SHP77 treated with DMSO at 0.1 percent for 48 hours (cell line): Measurements from ENCODE around the gene SMIM24.
"Not testable (repeated sequence)": the region's sequence is repeated elsewhere in the genome, so short reads cannot be mapped to it uniquely, and the experiment has no call there.

Experiments
- DNase-seq: peaks from one replicate; lab custom pipeline; 2025; lab: John Stamatoyannopoulos, UW

SMIM24 gene

GRCh38 chr19:3514930-3515329, 34.6 kb upstream of the SMIM24 start:
- DNase-seq = no peak

DNA sequence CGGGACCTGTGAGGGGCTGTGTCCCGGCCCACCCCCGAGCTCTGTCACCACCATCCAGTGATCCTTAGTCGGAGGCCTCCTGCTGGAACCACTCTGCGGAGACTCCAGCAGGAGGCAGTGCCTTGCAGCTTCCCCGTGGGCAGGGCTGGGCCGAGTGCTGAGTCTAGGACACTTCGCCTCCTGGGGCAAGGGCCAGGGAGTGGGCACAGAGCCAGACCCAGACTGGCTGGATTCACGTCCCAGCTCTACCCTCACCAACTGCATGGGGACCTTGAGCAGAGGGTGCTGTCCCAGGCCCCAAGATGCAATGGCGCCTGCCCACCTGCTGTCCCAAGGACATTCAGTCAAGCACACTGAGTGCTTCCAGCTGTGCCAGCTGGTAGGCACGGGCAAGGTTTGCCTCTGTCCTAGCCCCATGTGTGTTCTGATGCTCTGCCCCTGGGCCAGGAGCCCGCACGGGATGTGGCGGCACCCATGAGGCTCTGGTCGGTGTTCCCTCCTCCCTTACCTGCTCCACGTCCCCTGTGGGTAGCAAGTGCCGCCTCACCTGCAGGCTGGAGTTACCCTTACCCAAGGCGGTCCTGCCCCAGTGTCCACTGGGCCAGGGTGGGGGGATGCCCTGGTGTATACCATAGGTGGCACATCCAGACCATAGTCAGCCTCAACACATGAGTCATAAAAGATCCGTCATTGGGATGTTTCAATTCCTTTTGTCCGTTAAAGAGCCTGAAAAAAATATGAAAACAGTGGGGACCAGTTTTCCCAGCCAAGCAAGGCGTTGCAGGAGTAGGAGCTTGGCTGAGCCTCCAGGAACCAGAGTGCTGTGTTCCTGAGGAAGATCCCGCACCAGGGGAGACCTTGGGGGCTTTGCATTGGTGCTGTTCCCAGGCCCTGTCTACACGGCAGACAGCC, 33.2 kb upstream of the SMIM24 start:
- no peak for DNase-seq

DNA sequence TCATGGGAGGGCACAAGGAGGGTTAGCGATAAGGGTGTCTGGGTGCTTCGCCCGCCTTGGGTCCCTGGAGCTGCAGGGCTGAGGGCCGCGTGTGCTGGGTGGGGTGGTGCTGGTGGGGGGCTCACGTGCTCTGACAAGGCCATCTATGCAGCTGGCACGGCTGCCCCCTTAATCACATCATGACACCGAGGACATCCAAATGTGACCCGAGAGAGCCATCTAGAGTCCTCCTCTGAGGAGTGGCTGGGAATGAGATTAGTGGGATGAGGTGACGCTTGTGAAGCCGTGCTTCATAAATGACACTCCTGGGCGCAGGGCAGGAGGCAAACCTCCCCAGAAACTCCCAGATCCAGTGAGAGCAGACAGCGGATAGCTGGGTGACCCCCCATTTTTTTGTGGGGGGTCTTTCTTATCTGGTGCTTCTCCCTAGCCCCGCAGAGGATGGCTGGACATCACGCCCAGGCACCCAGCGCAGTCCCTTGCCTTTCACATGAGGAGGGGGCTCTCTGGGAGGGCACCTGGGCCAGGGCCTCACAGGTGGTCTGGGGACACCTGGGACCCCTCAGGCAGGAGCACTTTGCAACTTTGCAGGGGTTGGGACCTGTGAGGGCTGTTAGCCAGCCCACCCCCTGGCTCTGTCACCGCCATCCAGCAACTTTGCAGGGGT, 32.4 kb upstream of the SMIM24 start:
- DNase-seq = no peak

GRCh38 chr19:3511506-3512251, 31.4 kb upstream of the SMIM24 start:
- no peak for DNase-seq

GRCh38 chr19:3510727-3511126, 30.4 kb upstream of the SMIM24 start:
- no peak for DNase-seq

GRCh38 chr19:3509566-3509989, 29.3 kb upstream of the SMIM24 start:
- no peak for DNase-seq

DNA sequence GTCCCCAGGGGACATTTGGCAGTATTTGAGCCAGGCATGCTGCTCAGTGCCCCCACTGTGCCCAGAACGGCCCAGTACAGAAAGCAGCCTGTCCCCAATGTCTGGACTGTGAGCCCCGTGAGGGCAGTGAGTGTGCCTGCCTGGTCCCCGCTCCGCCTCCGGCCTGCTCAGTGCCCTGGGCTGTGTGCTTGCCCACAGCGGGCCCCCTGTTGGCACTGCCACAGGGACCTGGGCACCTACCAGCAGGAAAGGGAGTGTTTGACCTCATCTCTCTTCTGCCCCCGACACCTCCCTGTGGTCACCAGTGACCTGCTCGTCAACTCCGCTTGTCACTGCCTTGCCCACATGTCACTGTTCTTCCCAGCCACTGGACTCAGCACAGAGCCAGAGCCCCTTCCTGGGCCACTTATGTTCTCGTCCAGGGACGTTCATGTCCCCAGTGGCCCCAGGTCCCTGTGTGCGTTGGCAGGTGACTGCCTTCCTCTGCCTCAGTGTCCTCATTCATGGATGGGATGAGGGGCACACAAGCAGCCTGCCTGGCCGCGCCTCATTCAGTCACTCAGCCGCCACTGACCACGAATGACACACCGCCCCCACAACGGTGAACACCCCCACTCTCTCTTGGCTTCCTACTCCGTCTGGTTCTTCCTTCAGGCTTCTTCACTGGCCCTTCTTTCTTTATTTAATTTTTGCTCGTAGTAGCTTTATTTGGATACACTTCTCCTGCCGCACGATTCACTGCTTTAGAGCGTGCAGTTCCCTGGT, 28.6 kb upstream of the SMIM24 start:
- no peak for DNase-seq

- DNase-seq = not testable (repeated sequence)
Measured at GRCh38 chr19:3508121-3508661, 27.9 kb upstream of the SMIM24 start.

- DNase-seq = no peak
Measured at GRCh38 chr19:3507371-3508120, 27.2 kb upstream of the SMIM24 start.

DNA sequence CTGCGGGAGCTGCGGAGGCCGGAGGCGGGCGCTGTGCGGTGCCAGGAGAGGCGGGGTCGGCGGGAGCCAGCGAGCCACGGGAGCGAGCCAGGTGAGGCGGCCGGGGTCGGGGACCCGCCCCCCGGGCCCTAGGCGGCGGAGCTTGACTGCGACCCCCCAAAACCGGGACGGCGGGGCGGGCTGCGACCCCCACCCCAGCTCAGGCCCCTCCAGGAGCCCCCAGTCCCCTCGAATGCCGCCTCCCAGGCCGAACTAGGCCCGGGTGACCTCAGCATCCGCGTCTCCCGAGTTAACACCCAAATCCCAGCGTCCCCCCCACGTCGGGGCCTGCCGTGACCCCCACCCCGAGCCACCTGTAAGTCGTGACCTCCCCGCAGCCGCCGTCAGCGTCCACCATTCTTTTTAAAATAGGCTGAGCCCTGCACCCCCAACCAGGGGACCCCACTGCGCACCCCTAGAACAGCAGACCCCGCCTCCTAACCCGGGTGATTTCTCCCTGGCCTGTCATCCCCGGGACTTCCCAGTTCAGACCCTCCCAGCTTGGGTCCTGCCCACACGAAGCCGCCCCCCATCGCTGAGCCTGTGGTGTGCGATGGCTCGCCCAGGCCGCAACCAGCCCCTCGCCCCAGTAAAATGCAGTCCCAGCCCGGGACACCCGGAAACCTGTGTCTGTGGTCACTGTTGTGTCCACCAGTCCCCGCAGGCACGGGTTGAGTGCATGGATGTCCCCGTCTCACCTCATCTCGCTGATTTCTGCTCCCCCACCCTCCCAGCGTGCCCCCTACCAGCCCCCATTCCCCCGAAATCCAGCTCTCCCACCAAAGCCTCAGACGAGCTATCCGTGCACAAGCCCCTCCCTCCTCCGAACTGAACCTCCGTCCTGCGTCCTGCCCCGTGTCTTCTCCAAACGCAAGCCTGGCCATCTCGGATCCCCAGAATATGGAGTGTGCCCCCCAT, 26.3 kb upstream of the SMIM24 start:
- no peak for DNase-seq

GRCh38 chr19:3505598-3506383, 25.5 kb upstream of the SMIM24 start, which contains the start of gene FZR1:
TSS of gene FZR1 (plus strand) at chr19:3506311. CDS start at chr19:3522990, 16,679 bp downstream.
- DNase-seq = peak; percentile 93

GRCh38 chr19:3504735-3505134, 24.4 kb upstream of the SMIM24 start:
- DNase-seq = no peak

GRCh38 chr19:3503036-3503572, 22.8 kb upstream of the SMIM24 start:
- DNase-seq = no peak

GRCh38 chr19:3501780-3502179, 21.5 kb upstream of the SMIM24 start:
- DNase-seq = no peak

DNA sequence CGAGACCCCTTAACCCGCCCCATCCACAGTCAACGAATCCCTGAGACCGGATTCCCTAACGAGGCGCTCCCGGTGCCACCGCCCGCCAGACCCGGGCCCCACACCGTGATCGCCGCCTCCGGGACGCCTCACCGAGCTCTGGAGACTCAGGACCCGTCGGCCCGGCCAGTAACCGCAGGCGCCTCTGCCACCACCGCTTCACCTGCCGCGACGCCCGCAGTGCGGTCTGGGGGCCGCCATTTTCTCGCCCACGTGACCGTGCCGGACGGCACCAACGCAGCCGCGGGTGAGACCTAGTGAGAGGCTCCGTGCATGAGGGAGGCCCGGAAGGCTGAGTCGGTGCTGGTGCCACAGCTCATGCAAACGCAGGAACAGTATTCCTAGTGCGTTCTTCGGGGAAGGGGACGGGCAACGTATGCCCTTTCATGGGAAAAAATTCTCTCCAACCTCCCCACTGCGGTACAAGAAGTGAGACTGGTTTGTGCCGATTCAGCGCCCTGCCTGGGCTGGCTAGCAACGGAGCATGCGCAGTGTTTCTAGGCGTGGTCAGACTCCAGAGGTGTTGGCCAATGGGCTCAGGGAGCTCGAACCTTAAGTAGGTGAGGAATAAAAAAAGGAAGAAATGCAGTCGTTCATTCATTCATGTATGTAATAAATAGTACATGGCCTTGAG, 20.2 kb upstream of the SMIM24 start, which contains the start of gene DOHH:
TSS of gene DOHH (minus strand) at position 246 of the 673 bp plus-strand sequence. CDS start 3,860 bp downstream, outside the sequence.
- DNase-seq = peak; percentile 97

DNA sequence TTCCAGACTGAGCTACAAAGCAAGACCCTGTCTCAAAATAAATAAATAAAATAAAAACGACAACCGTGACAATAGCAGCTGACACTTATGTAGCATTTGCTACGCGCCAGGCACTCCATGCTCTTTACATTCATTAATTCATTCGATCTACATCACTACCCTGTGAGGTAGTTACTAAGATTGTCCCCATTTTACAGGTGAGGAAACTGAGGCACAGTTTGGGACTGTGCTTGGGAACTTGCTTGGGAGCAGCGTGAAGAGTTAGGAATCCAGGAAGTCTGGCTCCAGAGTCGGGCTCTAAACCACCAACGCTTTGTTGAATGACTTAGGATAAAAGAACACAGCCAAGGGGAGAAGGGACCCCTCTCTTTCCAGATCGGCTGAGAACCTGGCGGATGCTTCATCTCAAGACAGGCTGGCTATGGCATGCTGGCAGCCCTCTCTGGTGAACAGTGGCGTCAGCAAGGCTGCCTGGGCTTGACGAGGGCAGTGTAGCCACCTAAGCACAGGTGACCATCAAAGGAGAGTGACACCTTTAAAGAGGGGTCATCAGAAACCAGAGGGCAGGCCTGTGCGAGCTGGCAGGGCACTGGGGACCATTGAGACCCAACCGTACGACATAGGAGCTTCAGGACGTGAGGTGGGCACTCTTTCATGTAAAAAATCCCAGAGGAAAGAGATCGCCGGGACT, 19.6 kb upstream of the SMIM24 start:
- no peak for DNase-seq
